Brain microvascular endothelial cell (primary cell): Measurements from ENCODE around the gene CPSF2.
"Not testable (repeated sequence)": the region's sequence is repeated elsewhere in the genome, so short reads cannot be mapped to it uniquely, and the experiment has no call there.

Source experiments
- DNase-seq: peaks from one replicate; pipeline ENCODE4 v3.0.0-alpha.2; 2020
- H3K27ac ChIP-seq: fragments of 250-450 bp; sonication (Bioruptor Pico); 2 replicates; pipeline ENCODE4 v1.5.1; 2020; ENCODE audit warnings: mild to moderate bottlenecking, moderate library complexity
- H3K27me3 ChIP-seq: fragments of 250-450 bp; sonication (Bioruptor Pico); replicated peaks from 2 replicates; pipeline ENCODE4 v1.5.1; 2020; ENCODE audit warnings: mild to moderate bottlenecking
- H3K36me3 ChIP-seq: fragments of 250-450 bp; sonication (Bioruptor Pico); replicated peaks from 2 replicates; pipeline ENCODE4 v1.5.1; 2020; ENCODE audit warnings: mild to moderate bottlenecking
- H3K4me3 ChIP-seq: 2 replicates; pipeline ENCODE4 v1.5.1; 2011; ENCODE audit warnings: low read depth, mild to moderate bottlenecking, control low read depth, low read length, moderate library complexity
- in situ Hi-C: cut with HindIII; loops from 2 replicates; pipeline ENCODE4 v1.10.0; 2017; ENCODE audit warnings: low sequenced_read_pairs, low pct_ligation_motif_present
- TF ChIP-seq, protein P1 (sequence below): IDR thresholded peaks from 2 replicates; pipeline ENCODE4 v1.5.1; 2011; ENCODE audit warnings: low read depth, mild to moderate bottlenecking, moderate library complexity, low read length, control low read depth, inconsistent platforms; ENCODE audit errors: missing control alignments

Gene CPSF2

DNA sequence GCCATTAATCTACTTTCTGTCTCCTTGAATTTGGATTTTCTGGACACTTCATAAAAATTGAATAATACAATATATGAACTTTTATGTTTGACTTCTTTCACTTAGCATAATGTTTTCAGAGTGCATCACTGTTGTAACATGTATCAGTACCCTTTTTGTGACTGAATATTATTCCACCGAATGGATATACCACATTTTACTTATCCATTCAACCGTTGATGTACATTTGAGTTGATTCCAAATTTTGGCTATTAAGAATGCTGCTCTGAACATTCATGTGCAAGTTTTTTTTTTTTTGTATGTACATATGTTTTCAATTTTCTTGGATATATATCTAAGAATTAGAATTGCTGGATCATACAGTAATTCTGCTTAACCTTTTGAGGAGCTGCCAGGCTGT is 43.2 kb downstream of the CPSF2 start:
- in situ Hi-C loops = no loop called here
- peaks cover 10% of the 10 kb centered on the region for H3K36me3 ChIP-seq

DNA sequence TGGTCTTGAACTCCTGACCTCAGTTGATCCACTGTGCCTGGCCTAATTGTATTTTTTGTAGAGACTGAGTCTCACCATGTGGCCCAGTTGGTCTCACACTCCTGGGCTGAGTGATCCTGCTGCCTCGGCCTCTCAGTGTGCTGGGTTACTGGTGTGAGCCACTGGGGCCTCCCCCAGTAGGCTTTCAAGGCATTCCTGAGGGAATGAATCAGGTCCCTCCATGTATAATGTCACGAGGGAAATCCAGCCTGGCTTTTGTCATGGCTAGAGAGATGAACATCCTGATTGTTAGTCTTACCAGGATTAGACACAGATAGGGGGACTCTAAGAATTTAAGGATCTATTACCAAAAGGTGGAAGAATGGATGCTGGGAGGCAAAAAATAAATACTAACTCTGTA is 51.9 kb downstream of the CPSF2 start:
- TF ChIP-seq, protein P1, sequence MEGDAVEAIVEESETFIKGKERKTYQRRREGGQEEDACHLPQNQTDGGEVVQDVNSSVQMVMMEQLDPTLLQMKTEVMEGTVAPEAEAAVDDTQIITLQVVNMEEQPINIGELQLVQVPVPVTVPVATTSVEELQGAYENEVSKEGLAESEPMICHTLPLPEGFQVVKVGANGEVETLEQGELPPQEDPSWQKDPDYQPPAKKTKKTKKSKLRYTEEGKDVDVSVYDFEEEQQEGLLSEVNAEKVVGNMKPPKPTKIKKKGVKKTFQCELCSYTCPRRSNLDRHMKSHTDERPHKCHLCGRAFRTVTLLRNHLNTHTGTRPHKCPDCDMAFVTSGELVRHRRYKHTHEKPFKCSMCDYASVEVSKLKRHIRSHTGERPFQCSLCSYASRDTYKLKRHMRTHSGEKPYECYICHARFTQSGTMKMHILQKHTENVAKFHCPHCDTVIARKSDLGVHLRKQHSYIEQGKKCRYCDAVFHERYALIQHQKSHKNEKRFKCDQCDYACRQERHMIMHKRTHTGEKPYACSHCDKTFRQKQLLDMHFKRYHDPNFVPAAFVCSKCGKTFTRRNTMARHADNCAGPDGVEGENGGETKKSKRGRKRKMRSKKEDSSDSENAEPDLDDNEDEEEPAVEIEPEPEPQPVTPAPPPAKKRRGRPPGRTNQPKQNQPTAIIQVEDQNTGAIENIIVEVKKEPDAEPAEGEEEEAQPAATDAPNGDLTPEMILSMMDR = no peak
- Histone ChIP-seq H3K36me3 (no peaks in the 10 kb centered on the region), H3K4me3 (no peak overlapping the region), H3K27me3 (no peaks in the 10 kb centered on the region), H3K27ac (no peak overlapping the region)
- in situ Hi-C loops = no loop called here
- peak; percentile 45 for DNase-seq

More for the DNA sequence above, 43.2 kb downstream of the CPSF2 start:
- Histone ChIP-seq H3K4me3 (no peak overlapping the region), H3K27me3 (no peaks in the 10 kb centered on the region), H3K27ac (no peak overlapping the region)
- TF ChIP-seq, protein P1 = no peak
- no peak for DNase-seq

DNA sequence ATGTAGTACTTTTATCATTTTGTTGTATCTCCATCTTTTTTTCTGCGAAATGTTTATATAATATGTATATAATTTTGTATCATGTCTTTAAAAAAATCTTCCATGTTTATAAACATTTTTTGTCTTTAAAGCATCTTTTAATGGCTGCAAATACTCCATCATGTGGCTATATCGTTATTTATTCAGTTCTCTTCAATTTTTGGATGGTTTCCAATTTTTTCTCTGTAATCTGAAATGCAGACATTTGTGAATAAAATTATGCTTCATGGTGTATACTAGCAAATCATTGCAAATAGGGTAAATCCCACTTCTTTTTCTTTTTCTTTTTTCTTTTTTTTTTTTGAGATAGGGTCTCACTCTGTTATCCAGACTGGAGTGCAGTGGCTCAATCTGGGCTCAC is 54.0 kb downstream of the CPSF2 start:
- Histone ChIP-seq H3K4me3 (no peak overlapping the region), H3K36me3 (no peaks in the 10 kb centered on the region), H3K27ac (no peak overlapping the region), H3K27me3 (no peaks in the 10 kb centered on the region)
- TF ChIP-seq, protein P1 = no peak
- in situ Hi-C loops = no loop called here
- DNase-seq = no peak

GRCh38 chr14:92176476-92176875 is 54.7 kb downstream of the CPSF2 start:
- H3K27ac ChIP-seq = no peak overlapping the region
- in situ Hi-C loops = no loop called here
- H3K27me3 ChIP-seq = no peaks in the 10 kb centered on the region
- no peaks in the 10 kb centered on the region for H3K36me3 ChIP-seq
- DNase-seq = no peak
- no peak overlapping the region for H3K4me3 ChIP-seq
- TF ChIP-seq, protein P1 = no peak

- H3K36me3 ChIP-seq, H3K27me3 ChIP-seq, H3K4me3 ChIP-seq, H3K27ac ChIP-seq, in situ Hi-C loops, DNase-seq: not testable (repeated sequence)
Measured at GRCh38 chr14:92179178-92179577, 57.4 kb downstream of the CPSF2 start.

- no peaks in the 10 kb centered on the region for H3K27me3 ChIP-seq
- H3K27ac ChIP-seq = no peak overlapping the region
- TF ChIP-seq, protein P1 = no peak
- in situ Hi-C loops = no loop called here
- H3K4me3 ChIP-seq = no peak overlapping the region
- DNase-seq = no peak
- no peaks in the 10 kb centered on the region for H3K36me3 ChIP-seq
Measured at GRCh38 chr14:92185559-92185958, 63.8 kb downstream of the CPSF2 start.

GRCh38 chr14:92187616-92188015 is 65.8 kb downstream of the CPSF2 start:
- H3K27ac ChIP-seq, in situ Hi-C loops, H3K4me3 ChIP-seq, H3K27me3 ChIP-seq, DNase-seq, H3K36me3 ChIP-seq: not testable (repeated sequence)
